ENCODE results near the gene PACSIN2.

GRCh38 chr22:43031617-43032016, 16.7 kb upstream of the PACSIN2 start:
- TF ChIP-seq, protein P1, sequence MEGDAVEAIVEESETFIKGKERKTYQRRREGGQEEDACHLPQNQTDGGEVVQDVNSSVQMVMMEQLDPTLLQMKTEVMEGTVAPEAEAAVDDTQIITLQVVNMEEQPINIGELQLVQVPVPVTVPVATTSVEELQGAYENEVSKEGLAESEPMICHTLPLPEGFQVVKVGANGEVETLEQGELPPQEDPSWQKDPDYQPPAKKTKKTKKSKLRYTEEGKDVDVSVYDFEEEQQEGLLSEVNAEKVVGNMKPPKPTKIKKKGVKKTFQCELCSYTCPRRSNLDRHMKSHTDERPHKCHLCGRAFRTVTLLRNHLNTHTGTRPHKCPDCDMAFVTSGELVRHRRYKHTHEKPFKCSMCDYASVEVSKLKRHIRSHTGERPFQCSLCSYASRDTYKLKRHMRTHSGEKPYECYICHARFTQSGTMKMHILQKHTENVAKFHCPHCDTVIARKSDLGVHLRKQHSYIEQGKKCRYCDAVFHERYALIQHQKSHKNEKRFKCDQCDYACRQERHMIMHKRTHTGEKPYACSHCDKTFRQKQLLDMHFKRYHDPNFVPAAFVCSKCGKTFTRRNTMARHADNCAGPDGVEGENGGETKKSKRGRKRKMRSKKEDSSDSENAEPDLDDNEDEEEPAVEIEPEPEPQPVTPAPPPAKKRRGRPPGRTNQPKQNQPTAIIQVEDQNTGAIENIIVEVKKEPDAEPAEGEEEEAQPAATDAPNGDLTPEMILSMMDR (IDR thresholded peaks at IDR 0.05), result no peak
- TF ChIP-seq POLR2AphosphoS5 (IDR thresholded peaks at IDR 0.05), result no peak
